Heart left ventricle (tissue), 13 donors: ENCODE data around the gene KLHDC8A.

Experiments
- POLR2A ChIP-seq, 2 donors: fragments of 450-650 bp; IDR thresholded peaks; one replicate each; pipeline ENCODE4 v1.6.1; 2017; ENCODE audit warnings: antibody characterized with exemption in 2 of 2, mild to moderate bottlenecking in 2 of 2, moderate library complexity in 2 of 2
- TF ChIP-seq, protein P1 (sequence below), 12 donors: fragments of 200-600 bp; sonication (generic) in 4 of 12; IDR thresholded peaks; one replicate each; pipeline versions ENCODE4 v1.5.0 to v1.8.0; 2018 to 2022; ENCODE audit warnings: antibody characterized with exemption in 12 of 12, mild to moderate bottlenecking in 5 of 12
- donor health status: ischemic (EF 13 %, LVEDD 7.1; RV severe dilation, severe dysfunction).
- donor health status: DM: no; HTN: yes; CAD: no.
- donor health status: DM: no; HTN: no; CAD: no.
- donor health status: ischemic (EF 25% LVEDD 6.9; RV normal size, moderate dysfunction).
- donor health status: ischemic (EF 25% LVEDD 5.7; RV mildly dilated, moderate dysfunction).
- donor health status: ischemic (EF 35%, LVEDD 5.7; RV mildly dilated, moderate dysfunction).
- donor health status: nonischemic (EF 11% LVEDD 7.7; RV severe dilation, severe dysfunction).
- donor health status: DM: yes; HTN: yes; CAD: no.
- donor health status: PGD.
- donor health status: ischemic (EF 29% LVEDD 5.4; RV normal size, mild dysfunction).
- donor health status: nonischemic (EF 23%, LVEDD 6.1; RV moderate dilation, normal function).

DNA sequence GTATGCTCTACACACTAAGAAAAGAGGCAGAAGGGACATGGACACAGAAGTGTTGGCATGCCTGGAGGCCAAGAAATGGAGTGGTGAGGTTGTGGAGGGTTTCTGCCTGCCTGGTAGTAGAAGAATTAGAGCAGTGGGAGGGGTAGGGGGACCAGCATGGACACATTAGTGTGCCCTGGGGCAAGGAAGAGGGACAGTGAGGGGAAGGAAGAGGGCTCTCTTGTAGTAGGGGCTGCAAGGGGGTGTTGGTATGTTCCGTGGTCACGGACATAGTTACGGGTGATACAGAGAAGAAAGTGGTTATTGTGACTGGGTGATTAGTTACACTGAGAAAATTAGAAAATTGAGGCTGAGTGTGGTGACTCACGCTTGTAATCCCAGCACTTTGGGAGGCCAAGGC, 41.9 kb upstream of the KLHDC8A start:
- TF ChIP-seq, protein P1, sequence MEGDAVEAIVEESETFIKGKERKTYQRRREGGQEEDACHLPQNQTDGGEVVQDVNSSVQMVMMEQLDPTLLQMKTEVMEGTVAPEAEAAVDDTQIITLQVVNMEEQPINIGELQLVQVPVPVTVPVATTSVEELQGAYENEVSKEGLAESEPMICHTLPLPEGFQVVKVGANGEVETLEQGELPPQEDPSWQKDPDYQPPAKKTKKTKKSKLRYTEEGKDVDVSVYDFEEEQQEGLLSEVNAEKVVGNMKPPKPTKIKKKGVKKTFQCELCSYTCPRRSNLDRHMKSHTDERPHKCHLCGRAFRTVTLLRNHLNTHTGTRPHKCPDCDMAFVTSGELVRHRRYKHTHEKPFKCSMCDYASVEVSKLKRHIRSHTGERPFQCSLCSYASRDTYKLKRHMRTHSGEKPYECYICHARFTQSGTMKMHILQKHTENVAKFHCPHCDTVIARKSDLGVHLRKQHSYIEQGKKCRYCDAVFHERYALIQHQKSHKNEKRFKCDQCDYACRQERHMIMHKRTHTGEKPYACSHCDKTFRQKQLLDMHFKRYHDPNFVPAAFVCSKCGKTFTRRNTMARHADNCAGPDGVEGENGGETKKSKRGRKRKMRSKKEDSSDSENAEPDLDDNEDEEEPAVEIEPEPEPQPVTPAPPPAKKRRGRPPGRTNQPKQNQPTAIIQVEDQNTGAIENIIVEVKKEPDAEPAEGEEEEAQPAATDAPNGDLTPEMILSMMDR (IDR thresholded peaks at IDR 0.05) = no peak
- no peak for TF ChIP-seq POLR2A (IDR thresholded peaks at IDR 0.05)
